ENCODE data around the gene SLC44A5.

DNA sequence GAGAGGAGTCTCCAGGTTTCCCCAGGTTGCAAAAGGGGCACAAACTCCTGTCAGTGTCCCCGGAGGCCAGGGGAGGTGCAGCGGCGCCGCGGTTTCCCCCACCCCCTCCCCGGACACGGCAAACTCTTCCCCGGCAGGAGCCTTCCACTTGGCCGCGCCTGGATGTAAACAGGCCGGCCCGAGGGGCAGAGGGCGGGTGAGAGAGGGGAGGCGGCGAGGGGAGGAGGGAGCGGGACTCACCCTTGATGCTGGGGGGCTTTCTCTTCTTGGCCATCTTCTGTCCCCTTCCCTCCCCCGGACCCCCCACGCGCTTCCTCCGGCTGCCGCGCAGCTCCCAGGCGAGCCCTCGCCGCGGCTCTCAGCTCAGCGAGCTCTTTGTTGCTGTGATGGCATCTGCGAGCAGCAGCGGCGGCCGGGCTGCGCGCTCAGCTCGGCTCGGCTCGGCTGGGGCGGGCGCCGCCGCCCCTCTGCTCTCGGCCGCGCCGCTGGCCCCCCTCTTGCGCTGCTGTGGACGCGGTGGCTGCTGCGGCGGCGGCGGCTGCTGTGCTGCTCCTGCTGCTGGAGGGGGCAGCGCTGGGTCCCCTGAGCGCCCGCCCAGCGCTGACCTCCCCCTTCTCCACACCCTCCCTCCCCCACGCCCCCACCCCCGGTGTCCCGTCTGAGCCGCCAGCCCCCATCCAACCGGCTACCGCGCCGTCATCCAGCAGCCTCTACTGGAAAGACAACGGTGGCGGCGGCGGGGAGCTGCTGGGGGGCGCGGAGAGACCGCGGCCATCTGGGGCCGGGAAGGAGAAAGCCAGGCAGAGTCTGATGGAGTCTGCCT is 4.9 kb upstream of the SLC44A5 start:
- TF ChIP-seq EP300 (IDR thresholded peaks at IDR 0.05): no peak
- no peak for TF ChIP-seq POLR2AphosphoS5 (IDR thresholded peaks at IDR 0.05)
- TF ChIP-seq, protein P1, sequence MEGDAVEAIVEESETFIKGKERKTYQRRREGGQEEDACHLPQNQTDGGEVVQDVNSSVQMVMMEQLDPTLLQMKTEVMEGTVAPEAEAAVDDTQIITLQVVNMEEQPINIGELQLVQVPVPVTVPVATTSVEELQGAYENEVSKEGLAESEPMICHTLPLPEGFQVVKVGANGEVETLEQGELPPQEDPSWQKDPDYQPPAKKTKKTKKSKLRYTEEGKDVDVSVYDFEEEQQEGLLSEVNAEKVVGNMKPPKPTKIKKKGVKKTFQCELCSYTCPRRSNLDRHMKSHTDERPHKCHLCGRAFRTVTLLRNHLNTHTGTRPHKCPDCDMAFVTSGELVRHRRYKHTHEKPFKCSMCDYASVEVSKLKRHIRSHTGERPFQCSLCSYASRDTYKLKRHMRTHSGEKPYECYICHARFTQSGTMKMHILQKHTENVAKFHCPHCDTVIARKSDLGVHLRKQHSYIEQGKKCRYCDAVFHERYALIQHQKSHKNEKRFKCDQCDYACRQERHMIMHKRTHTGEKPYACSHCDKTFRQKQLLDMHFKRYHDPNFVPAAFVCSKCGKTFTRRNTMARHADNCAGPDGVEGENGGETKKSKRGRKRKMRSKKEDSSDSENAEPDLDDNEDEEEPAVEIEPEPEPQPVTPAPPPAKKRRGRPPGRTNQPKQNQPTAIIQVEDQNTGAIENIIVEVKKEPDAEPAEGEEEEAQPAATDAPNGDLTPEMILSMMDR (IDR thresholded peaks at IDR 0.05): no peak
